HepG2 (cell line): ENCODE measurements around the gene CYP17A1.

Source experiments
- RBM22 ChIP-seq: fragments of 200-400 bp; formaldehyde crosslinking; optimal IDR thresholded peaks from 2 replicates; pipeline ENCODE3; 2017; ENCODE audit warnings: mild to moderate bottlenecking, low read length, moderate library complexity
- TF ChIP-seq, protein P1 (sequence below): sonication (generic); formaldehyde crosslinking; IDR thresholded peaks from 2 replicates; pipeline ENCODE4 v1.5.0; 2020; ENCODE audit warnings: mild to moderate bottlenecking, missing genetic modification reagents, moderate library complexity

- TF ChIP-seq RBM22, result no peak
- TF ChIP-seq, protein P1, sequence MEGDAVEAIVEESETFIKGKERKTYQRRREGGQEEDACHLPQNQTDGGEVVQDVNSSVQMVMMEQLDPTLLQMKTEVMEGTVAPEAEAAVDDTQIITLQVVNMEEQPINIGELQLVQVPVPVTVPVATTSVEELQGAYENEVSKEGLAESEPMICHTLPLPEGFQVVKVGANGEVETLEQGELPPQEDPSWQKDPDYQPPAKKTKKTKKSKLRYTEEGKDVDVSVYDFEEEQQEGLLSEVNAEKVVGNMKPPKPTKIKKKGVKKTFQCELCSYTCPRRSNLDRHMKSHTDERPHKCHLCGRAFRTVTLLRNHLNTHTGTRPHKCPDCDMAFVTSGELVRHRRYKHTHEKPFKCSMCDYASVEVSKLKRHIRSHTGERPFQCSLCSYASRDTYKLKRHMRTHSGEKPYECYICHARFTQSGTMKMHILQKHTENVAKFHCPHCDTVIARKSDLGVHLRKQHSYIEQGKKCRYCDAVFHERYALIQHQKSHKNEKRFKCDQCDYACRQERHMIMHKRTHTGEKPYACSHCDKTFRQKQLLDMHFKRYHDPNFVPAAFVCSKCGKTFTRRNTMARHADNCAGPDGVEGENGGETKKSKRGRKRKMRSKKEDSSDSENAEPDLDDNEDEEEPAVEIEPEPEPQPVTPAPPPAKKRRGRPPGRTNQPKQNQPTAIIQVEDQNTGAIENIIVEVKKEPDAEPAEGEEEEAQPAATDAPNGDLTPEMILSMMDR (CRISPR knock-in tag), result no peak
Observed at GRCh38 chr10:102800611-102801335, 36.4 kb downstream of the CYP17A1 start.
